Liver (tissue), 3 donors: ENCODE measurements around the gene TSPEAR.

ENCODE experiments used
- CTCF ChIP-seq: fragments of 150-350 bp; IDR thresholded peaks from 2 replicates; pipeline ENCODE4 v1.5.1; 2017; ENCODE audit warnings: improper control_type of control experiment, low read depth, low read length; ENCODE audit not compliant: missing input control
- GABPA ChIP-seq, 2 donors: IDR thresholded peaks in 1 of 2; conservative IDR thresholded peaks in 1 of 2; 2 replicates each; pipeline ENCODE4 v1.6.1; 2016; ENCODE audit warnings: antibody characterized with exemption in 2 of 2, mild to moderate bottlenecking in 1 of 2, moderate library complexity in 1 of 2
- JUND ChIP-seq, 2 donors: IDR thresholded peaks; 2 replicates each; pipeline ENCODE4 v1.6.1; 2016; ENCODE audit warnings: antibody characterized with exemption in 2 of 2
- MAX ChIP-seq: IDR thresholded peaks from 2 replicates; pipeline ENCODE4 v1.6.1; 2016; ENCODE audit warnings: antibody characterized with exemption
- donor health status: healthy.
- donor health status: healthy.

GRCh38 chr21:44632067-44632466 lies 79.3 kb downstream of the TSPEAR start:
- no peak for TF ChIP-seq CTCF
- no peak for TF ChIP-seq JUND (IDR thresholded peaks at IDR 0.05)
- TF ChIP-seq MAX, result no peak
- TF ChIP-seq GABPA (IDR thresholded peaks at IDR 0.05 in 1 of 2, conservative IDR thresholded peaks at IDR 0.05 in 1 of 2), result no peak
